DND-41 (cell line): Measurements from ENCODE around the gene PTPRN2.
"Not testable (repeated sequence)": the region's sequence is repeated elsewhere in the genome, so short reads cannot be mapped to it uniquely, and the experiment has no call there.

Experiments used
- ATAC-seq: fragments of 200-7000 bp; cut with Tn5 transposase; 3 replicates; pipeline ENCODE4 v1.9.1; 2021; ENCODE audit warnings: low read depth; ENCODE audit not compliant: insufficient read depth
- DNase-seq: peaks from one replicate; pipeline ENCODE4 v3.0.0-alpha.2; 2020
- H2AFZ ChIP-seq: 2 replicates; pipeline ENCODE4 v1.6.0; 2012; ENCODE audit warnings: low read depth, low read length
- H3K27ac ChIP-seq: 2 replicates; pipeline ENCODE4 v1.5.1; 2012; ENCODE audit warnings: low read length, inconsistent platforms
- H3K27me3 ChIP-seq: fragments of 200-600 bp; sonication (generic); 2 replicates; pipeline ENCODE4 v1.6.0; 2012; ENCODE audit warnings: low read length, mild to moderate bottlenecking, inconsistent platforms; ENCODE audit not compliant: insufficient read depth, poor library complexity
- H3K36me3 ChIP-seq: 2 replicates; pipeline ENCODE4 v1.5.1; 2012; ENCODE audit warnings: low read length, inconsistent platforms; ENCODE audit not compliant: insufficient read depth
- H3K4me1 ChIP-seq: 2 replicates; pipeline ENCODE4 v1.5.1; 2012; ENCODE audit warnings: mild to moderate bottlenecking, low read length; ENCODE audit not compliant: insufficient read depth
- H3K4me2 ChIP-seq: 2 replicates; pipeline ENCODE4 v1.6.0; 2012; ENCODE audit warnings: mild to moderate bottlenecking, moderate library complexity, low read length, inconsistent platforms; ENCODE audit not compliant: insufficient read depth
- H3K4me3 ChIP-seq, 2 experiments: fragments of 200-600 bp in 1 of 2; shearing (Covaris generic) in 1 of 2; 2 replicates each; pipeline ENCODE4 v1.5.1; 2012 to 2016; ENCODE audit warnings: inconsistent platforms in 2 of 2, low read length in 2 of 2, mild to moderate bottlenecking in 2 of 2, low read depth in 1 of 2, moderate library complexity in 1 of 2
- H3K79me2 ChIP-seq: 2 replicates; pipeline ENCODE4 v1.6.0; 2012; ENCODE audit warnings: low read length, inconsistent platforms; ENCODE audit not compliant: insufficient read depth
- H3K9ac ChIP-seq: 2 replicates; pipeline ENCODE4 v1.6.0; 2012; ENCODE audit warnings: low read depth, mild to moderate bottlenecking, inconsistent platforms, low read length, moderate library complexity
- H3K9me3 ChIP-seq: 2 replicates; pipeline ENCODE4 v1.5.1; 2012; ENCODE audit warnings: low read length, moderate library complexity, mild to moderate bottlenecking, inconsistent platforms; ENCODE audit not compliant: insufficient read depth, severe bottlenecking
- H4K20me1 ChIP-seq: 2 replicates; pipeline ENCODE4 v1.6.0; 2012; ENCODE audit warnings: low read length; ENCODE audit not compliant: insufficient read depth
- EZH2 ChIP-seq: IDR thresholded peaks from 3 replicates; pipeline ENCODE4 v1.6.1; 2012; ENCODE audit warnings: borderline replicate concordance, low read depth, mild to moderate bottlenecking, moderate library complexity, low read length, inconsistent platforms; ENCODE audit not compliant: severe bottlenecking
- TF ChIP-seq, protein P1 (sequence below): IDR thresholded peaks from 2 replicates; pipeline ENCODE4 v1.5.1; 2012; ENCODE audit warnings: borderline replicate concordance, low read length, moderate library complexity, mild to moderate bottlenecking; ENCODE audit not compliant: poor library complexity, severe bottlenecking; ENCODE audit errors: extremely low read depth

Gene PTPRN2

DNA sequence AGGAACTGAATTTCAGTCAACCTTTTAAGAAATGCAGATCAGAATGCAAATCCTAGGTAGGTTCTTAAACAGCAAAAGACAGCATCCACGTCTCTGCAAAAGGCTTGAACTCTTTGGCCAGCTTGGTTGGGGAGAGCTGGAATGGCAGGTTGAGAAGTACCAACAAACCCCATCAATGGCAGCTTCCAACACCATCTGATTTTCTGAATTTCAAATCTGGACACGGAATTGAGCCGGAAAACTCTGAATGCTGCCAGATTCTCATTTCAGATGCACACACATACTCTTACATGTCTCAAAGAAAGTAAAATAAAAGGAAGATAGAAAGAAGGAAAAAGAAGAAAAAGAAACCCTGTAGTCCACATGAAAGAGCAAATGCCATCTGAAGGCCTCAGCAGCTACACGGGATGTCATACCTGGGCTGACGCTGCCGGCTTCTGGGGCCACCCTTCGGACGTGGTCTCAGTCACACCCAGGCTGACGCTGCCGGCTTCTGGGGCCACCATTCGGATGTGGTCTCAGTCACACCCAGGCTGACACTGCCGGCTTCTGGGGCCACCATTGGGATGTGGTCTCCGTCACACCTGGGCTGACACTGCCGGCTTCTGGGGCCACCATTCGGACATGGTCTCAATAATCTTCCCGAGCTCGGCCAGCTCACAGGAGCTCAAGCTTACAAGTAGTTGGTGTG lies 165.3 kb downstream of the PTPRN2 start:
- Histone ChIP-seq H3K27ac (no peak overlapping the region), H3K36me3 (no peaks in the 10 kb centered on the region), H3K79me2 (no peaks in the 10 kb centered on the region), H3K27me3 (no peaks in the 10 kb centered on the region), H2AFZ (no peak overlapping the region), H4K20me1 (no peaks in the 10 kb centered on the region), H3K4me3 (no peak overlapping the region), H3K4me2 (no peak overlapping the region), H3K4me1 (no peaks in the 10 kb centered on the region), H3K9ac (no peak overlapping the region), H3K9me3 (no peaks in the 10 kb centered on the region)
- no peak for DNase-seq
- TF ChIP-seq EZH2, result no peak
- TF ChIP-seq, protein P1, sequence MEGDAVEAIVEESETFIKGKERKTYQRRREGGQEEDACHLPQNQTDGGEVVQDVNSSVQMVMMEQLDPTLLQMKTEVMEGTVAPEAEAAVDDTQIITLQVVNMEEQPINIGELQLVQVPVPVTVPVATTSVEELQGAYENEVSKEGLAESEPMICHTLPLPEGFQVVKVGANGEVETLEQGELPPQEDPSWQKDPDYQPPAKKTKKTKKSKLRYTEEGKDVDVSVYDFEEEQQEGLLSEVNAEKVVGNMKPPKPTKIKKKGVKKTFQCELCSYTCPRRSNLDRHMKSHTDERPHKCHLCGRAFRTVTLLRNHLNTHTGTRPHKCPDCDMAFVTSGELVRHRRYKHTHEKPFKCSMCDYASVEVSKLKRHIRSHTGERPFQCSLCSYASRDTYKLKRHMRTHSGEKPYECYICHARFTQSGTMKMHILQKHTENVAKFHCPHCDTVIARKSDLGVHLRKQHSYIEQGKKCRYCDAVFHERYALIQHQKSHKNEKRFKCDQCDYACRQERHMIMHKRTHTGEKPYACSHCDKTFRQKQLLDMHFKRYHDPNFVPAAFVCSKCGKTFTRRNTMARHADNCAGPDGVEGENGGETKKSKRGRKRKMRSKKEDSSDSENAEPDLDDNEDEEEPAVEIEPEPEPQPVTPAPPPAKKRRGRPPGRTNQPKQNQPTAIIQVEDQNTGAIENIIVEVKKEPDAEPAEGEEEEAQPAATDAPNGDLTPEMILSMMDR, result no peak
- ATAC-seq, result no peak

GRCh38 chr7:158421361-158421760 lies 166.3 kb downstream of the PTPRN2 start:
- no peak overlapping the region for H2AFZ ChIP-seq
- no peaks in the 10 kb centered on the region for H3K4me1 ChIP-seq
- H3K9ac ChIP-seq, result no peak overlapping the region
- no peaks in the 10 kb centered on the region for H3K27me3 ChIP-seq
- ATAC-seq (no peak), DNase-seq (no peak)
- no peaks in the 10 kb centered on the region for H3K9me3 ChIP-seq
- H4K20me1 ChIP-seq, result no peaks in the 10 kb centered on the region
- H3K36me3 ChIP-seq, result no peaks in the 10 kb centered on the region
- no peak overlapping the region for H3K27ac ChIP-seq
- TF ChIP-seq EZH2, result no peak
- TF ChIP-seq, protein P1, result no peak
- H3K4me2 ChIP-seq, result no peak overlapping the region
- no peak overlapping the region for H3K4me3 ChIP-seq
- no peaks in the 10 kb centered on the region for H3K79me2 ChIP-seq

- H3K27me3 ChIP-seq, result no peaks in the 10 kb centered on the region
- no peaks in the 10 kb centered on the region for H3K36me3 ChIP-seq
- H3K9me3 ChIP-seq, result no peaks in the 10 kb centered on the region
- H3K4me3 ChIP-seq, result no peak overlapping the region
- no peaks in the 10 kb centered on the region for H4K20me1 ChIP-seq
- H3K4me1 ChIP-seq, result no peaks in the 10 kb centered on the region
- H3K79me2 ChIP-seq, result no peaks in the 10 kb centered on the region
- DNase-seq (no peak), ATAC-seq (no peak)
- TF ChIP-seq EZH2, result no peak
- no peak overlapping the region for H3K4me2 ChIP-seq
- H2AFZ ChIP-seq, result no peak overlapping the region
- H3K27ac ChIP-seq, result no peak overlapping the region
- no peak overlapping the region for H3K9ac ChIP-seq
These were observed 166.9 kb downstream of the PTPRN2 start for GRCh38 chr7:158420591-158421340.

DNA sequence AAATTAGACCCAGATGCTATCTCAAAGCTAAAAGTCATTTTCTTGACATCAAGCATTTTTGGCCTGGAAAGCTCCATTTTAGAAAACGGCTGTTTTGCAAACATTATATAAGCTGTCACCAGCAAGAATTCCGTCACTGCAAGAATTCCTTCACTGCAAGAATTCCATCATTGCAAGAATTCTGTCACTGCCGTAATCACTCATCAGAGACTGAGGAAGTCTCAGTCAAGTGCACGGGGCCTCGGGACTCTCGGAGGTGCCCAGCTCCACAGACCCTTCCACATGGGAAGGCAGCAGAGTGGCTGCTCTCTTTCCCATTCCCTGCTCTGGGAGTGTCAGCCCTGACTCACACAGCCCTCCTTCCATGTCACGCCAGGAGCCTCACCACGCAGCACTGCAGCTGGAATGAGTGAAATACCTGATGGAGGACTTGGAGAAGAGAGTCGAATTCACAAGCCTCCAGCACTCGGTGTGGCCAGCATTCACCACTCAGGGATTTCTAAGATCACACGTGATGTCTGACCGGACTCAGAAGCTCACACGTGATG lies 168.3 kb downstream of the PTPRN2 start:
- Histone ChIP-seq H3K27ac (no peak overlapping the region), H3K36me3 (no peaks in the 10 kb centered on the region), H4K20me1 (no peaks in the 10 kb centered on the region), H2AFZ (no peak overlapping the region), H3K9ac (no peak overlapping the region), H3K4me1 (no peaks in the 10 kb centered on the region), H3K4me2 (no peak overlapping the region), H3K9me3 (no peaks in the 10 kb centered on the region), H3K27me3 (no peaks in the 10 kb centered on the region), H3K79me2 (no peaks in the 10 kb centered on the region), H3K4me3 (no peak overlapping the region)
- ATAC-seq (no peak), DNase-seq (no peak)
- TF ChIP-seq EZH2, result no peak
- TF ChIP-seq, protein P1, result no peak

GRCh38 chr7:158418395-158418794 lies 169.2 kb downstream of the PTPRN2 start:
- not testable (repeated sequence) for H3K27me3 ChIP-seq, H3K4me3 ChIP-seq, H2AFZ ChIP-seq

More at GRCh38 chr7:158418395-158418794, 169.2 kb downstream of the PTPRN2 start:
- not testable (repeated sequence) for H3K9me3 ChIP-seq, DNase-seq, H3K9ac ChIP-seq, ATAC-seq, H3K4me2 ChIP-seq, H3K27ac ChIP-seq, H4K20me1 ChIP-seq, H3K79me2 ChIP-seq, H3K4me1 ChIP-seq, H3K36me3 ChIP-seq
